Thyroid gland (tissue), 4 donors: ENCODE measurements around the gene TUBA4A. TPM values are rescaled to one million over a fixed set of nuclear protein-coding genes. Genes with fewer than 3 reads are reported as not detected.
"Not testable (repeated sequence)": the region's sequence is repeated elsewhere in the genome, so short reads cannot be mapped to it uniquely, and the experiment has no call there.

Source experiments
- DNase-seq, 2 donors: peaks; one replicate each; pipeline ENCODE4 v3.0.0-alpha.2; 2019
- H3K27ac ChIP-seq, 3 donors: fragments of 200-600 bp; sonication (generic); 1 replicate in 2 of 3; 2 replicates in 1 of 3; pipeline ENCODE4 v1.5.1; 2016 to 2019; ENCODE audit warnings: mild to moderate bottlenecking in 1 of 3, moderate library complexity in 1 of 3
- H3K27me3 ChIP-seq: fragments of 200-600 bp; sonication (generic); one replicate; pipeline ENCODE4 v1.5.1; 2019
- H3K36me3 ChIP-seq, 2 donors: fragments of 200-600 bp; sonication (generic); one replicate each; pipeline ENCODE4 v1.5.1; 2016 to 2019
- H3K4me1 ChIP-seq, 2 donors: fragments of 200-600 bp; sonication (generic); one replicate each; pipeline ENCODE4 v1.5.1; 2017 to 2019
- H3K4me3 ChIP-seq, 3 donors: fragments of 200-600 bp; sonication (generic); replicated peaks in 1 of 3; 1 replicate in 2 of 3; 2 replicates in 1 of 3; pipeline ENCODE4 v1.5.1; 2016; ENCODE audit warnings: mild to moderate bottlenecking in 1 of 3
- H3K9me3 ChIP-seq: fragments of 200-600 bp; sonication (generic); one replicate; pipeline ENCODE4 v1.5.1; 2017
- CTCF ChIP-seq, 6 experiments: fragments of 200-600 bp in 3 of 6; fragments of 450-650 bp in 3 of 6; sonication (generic) in 3 of 6; IDR thresholded peaks; one replicate each; pipeline ENCODE4 v1.5.1; 2016 to 2019; ENCODE audit warnings: antibody characterized with exemption in 6 of 6, mild to moderate bottlenecking in 2 of 6, inconsistent platforms in 1 of 6, moderate library complexity in 1 of 6
- POLR2A ChIP-seq, 2 donors: fragments of 450-650 bp; IDR thresholded peaks; one replicate each; pipeline ENCODE4 v1.6.1; 2017; ENCODE audit warnings: antibody characterized with exemption in 2 of 2, mild to moderate bottlenecking in 2 of 2, moderate library complexity in 1 of 2
- WGBS, 2 donors: methylation state at CpG; one replicate each; pipeline ENCODE4 v1.1.5; 2017; 5-methylcytosine and 5-hydroxymethylcytosine counted together
- intact Hi-C: fragments of 100-400 bp; cut with DNase I; formaldehyde crosslinking; loops from one replicate; pipeline ENCODE4 v1.15.1; 2023
- total RNA-seq, 4 donors: library from RNA; depleted of rRNA; stranded (reverse); fragments of >200 nt; gene quantifications; one replicate each; pipeline ENCODE4 v1.2.3, GENCODE V29; 2016

TUBA4A gene
- total RNA-seq, 4 donors from 2014 or later: 21.0 to 72.4 (median 34.8) TPM

DNA sequence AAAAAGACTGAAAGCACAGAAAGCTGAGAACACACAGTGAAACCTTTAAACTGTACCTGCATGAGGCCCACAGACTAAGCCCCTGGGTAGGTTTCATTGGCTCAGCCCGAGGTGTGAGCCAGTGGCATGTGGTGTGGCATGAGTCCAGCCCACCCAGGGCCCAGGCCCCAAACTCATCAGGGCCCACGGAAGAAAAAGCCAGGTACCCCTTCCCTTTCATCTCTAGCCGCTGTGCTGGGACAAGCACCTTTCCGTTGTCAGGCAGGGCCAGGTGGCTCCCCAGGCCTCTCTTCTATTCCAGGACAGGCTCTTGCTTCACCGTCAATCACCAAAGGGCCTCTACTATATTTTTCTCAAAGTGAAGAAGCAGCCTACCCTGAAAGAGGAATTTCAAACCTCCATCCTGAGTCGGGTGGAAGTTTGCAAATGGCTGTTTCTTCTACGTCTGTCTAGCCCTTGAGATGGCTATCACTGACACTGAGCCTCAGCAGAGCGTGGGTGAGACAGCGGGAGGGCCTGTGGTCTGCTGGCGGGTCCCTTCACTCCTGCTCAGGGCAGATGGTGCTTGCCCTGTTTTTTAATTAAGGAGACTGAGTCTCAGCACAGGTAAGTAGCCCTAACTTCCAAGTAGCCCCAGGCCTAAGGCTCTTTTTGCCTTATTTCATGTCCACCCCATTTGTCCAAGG, 34.0 kb upstream of the TUBA4A start:
- TF ChIP-seq CTCF (IDR thresholded peaks at IDR 0.05) (no peak), POLR2A (IDR thresholded peaks at IDR 0.05) (no peak)
- Histone ChIP-seq H3K9me3 (no peaks in the 10 kb centered on the region), H3K27ac (no peak overlapping the region), H3K27me3 (no peaks in the 10 kb centered on the region), H3K4me3 (no peak overlapping the region), H3K36me3 (peaks cover 24 to 27% of the 10 kb centered on the region in 2 donors), H3K4me1 (peaks cover 0 to 11% of the 10 kb centered on the region in 2 donors)
- no peak for DNase-seq
- 78 to 85% methylated on average over 10 of the region's 10 CpGs for WGBS, 2 donors
- intact Hi-C loops: no loop called here

DNA sequence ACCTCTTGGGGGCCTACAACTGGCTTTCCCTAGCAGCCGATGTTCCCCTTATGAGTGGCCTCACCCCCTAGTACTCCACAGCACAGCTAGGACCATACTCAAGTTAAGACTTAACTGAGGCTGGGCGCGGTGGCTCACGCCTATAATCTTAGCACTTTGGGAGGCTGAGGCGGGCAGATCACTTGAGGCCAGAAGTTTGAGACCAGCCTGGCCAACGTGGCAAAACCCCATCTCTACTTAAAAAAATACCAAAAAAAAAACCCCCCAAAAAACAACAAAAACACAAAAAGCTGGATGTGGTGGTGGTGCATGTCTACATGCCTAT, 33.4 kb upstream of the TUBA4A start:
- Histone ChIP-seq H3K4me1 (peaks cover 0 to 11% of the 10 kb centered on the region in 2 donors), H3K36me3 (peaks cover 28 to 33% of the 10 kb centered on the region in 2 donors)
- H3K27me3 ChIP-seq, DNase-seq, H3K4me3 ChIP-seq, H3K9me3 ChIP-seq, H3K27ac ChIP-seq, intact Hi-C loops: not testable (repeated sequence)
- 87 to 89% methylated on average over 6 of the region's 6 CpGs for WGBS, 2 donors

GRCh38 chr2:219286436-219287115, 32.9 kb upstream of the TUBA4A start:
- Histone ChIP-seq H3K4me1 (peaks cover 0 to 11% of the 10 kb centered on the region in 2 donors), H3K4me3 (no peak overlapping the region), H3K27ac (no peak overlapping the region), H3K36me3 (peaks cover 33 to 38% of the 10 kb centered on the region in 2 donors), H3K9me3 (no peaks in the 10 kb centered on the region), H3K27me3 (no peaks in the 10 kb centered on the region)
- intact Hi-C loops: no loop called here
- no peak for TF ChIP-seq POLR2A (IDR thresholded peaks at IDR 0.05)
- TF ChIP-seq CTCF (IDR thresholded peaks at IDR 0.05): no peak
- 78 to 82% methylated on average over 8 to 10 of the region's 12 CpGs for WGBS, 2 donors
- DNase-seq: no peak

- H3K27ac ChIP-seq: no peak overlapping the region
- intact Hi-C loops: no loop called here
- no peak for DNase-seq
- no peaks in the 10 kb centered on the region for H3K9me3 ChIP-seq
- H3K27me3 ChIP-seq: no peaks in the 10 kb centered on the region
- peaks cover 37 to 42% of the 10 kb centered on the region in 2 donors for H3K36me3 ChIP-seq
- TF ChIP-seq CTCF (IDR thresholded peaks at IDR 0.05) (no peak), POLR2A (IDR thresholded peaks at IDR 0.05) (no peak)
- no peak overlapping the region for H3K4me3 ChIP-seq
- WGBS, 2 donors: 78 to 93% methylated on average over 11 to 14 of the region's 17 CpGs
- peaks cover 0 to 11% of the 10 kb centered on the region in 2 donors for H3K4me1 ChIP-seq
Measured at GRCh38 chr2:219285894-219286425, 32.2 kb upstream of the TUBA4A start.

- Histone ChIP-seq H3K27ac (no peak overlapping the region), H3K9me3 (no peaks in the 10 kb centered on the region), H3K4me1 (peaks cover 0 to 13% of the 10 kb centered on the region in 2 donors), H3K27me3 (no peaks in the 10 kb centered on the region), H3K36me3 (peaks cover 42% of the 10 kb centered on the region in 2 donors), H3K4me3 (no peak overlapping the region)
- intact Hi-C loops: no loop called here
- 92 to 94% methylated on average over 12 of the region's 12 CpGs for WGBS, 2 donors
- TF ChIP-seq CTCF (IDR thresholded peaks at IDR 0.05) (no peak), POLR2A (IDR thresholded peaks at IDR 0.05) (no peak)
- DNase-seq: no peak
Measured at GRCh38 chr2:219285373-219285735, 31.6 kb upstream of the TUBA4A start.
